Measurements from ENCODE around the gene HACL1. TPM values are rescaled to one million over a fixed set of nuclear protein-coding genes. Genes with fewer than 3 reads are reported as not detected.

The HACL1 gene
- polyA plus RNA-seq, 1 of the 3 experiments (the other 2 are of a cell fraction) = 15.1 TPM

GRCh38 chr3:15549846-15550245 lies 51.5 kb downstream of the HACL1 start:
- H4K20me1 ChIP-seq (ENCODE audit: insufficient read depth) = no peaks in the 10 kb centered on the region
- no peak for DNase-seq
- no peak overlapping the region for H3K4me3 ChIP-seq (ENCODE audit: low read depth in 2 of 2, low read length in 1 of 2)
- H3K9ac ChIP-seq = no peak overlapping the region
- no peaks in the 10 kb centered on the region for H3K9me2 ChIP-seq
- H3K4me2 ChIP-seq = no peak overlapping the region
- no peaks in the 10 kb centered on the region for H3F3A ChIP-seq (replicated peaks; ENCODE audit: insufficient read depth)
- H3K4me1 ChIP-seq (ENCODE audit: control insufficient read depth in 1 of 2, insufficient read depth in 2 of 2, low read depth in 1 of 2, low read length in 1 of 2) = no peaks in the 10 kb centered on the region
- peaks cover 0 to 4% of the 10 kb centered on the region in 2 experiments for H3K36me3 ChIP-seq (replicated peaks in 1 of 2; ENCODE audit: control insufficient read depth in 1 of 2, insufficient read depth in 2 of 2, low read length in 1 of 2)
- ChIA-PET POLR2A (no interaction called here), CTCF (interaction anchor here (1.0 kb wide), 1 partner anchor 15 kb away, joined by 3 read pairs; no protein-coding TSS in a partner anchor)
- no peak overlapping the region for H2AFZ ChIP-seq (ENCODE audit: low read depth)
- WGBS (ENCODE audit: low lambda C conversion rate) = 80% methylated on average over 6 of the region's 6 CpGs
- no peak overlapping the region for H3K27ac ChIP-seq (ENCODE audit: low read depth in 2 of 2, low read length in 1 of 2)
- no peak for TF ChIP-seq NFIC (IDR thresholded peaks at IDR 0.05; ENCODE audit: borderline replicate concordance)
- TF ChIP-seq TAF1 (IDR thresholded peaks at IDR 0.05; ENCODE audit: borderline replicate concordance, low read depth, low read length) = no peak
- no peak for TF ChIP-seq MXI1 (IDR thresholded peaks at IDR 0.05; ENCODE audit: low read depth, low read length)
- TF ChIP-seq GATA2 (CRISPR knock-in tag; IDR thresholded peaks at IDR 0.05) = no peak
- TF ChIP-seq NRF1 (IDR thresholded peaks at IDR 0.05; ENCODE audit: low read depth, low read length) = no peak
- no peak for TF ChIP-seq GABPA (IDR thresholded peaks at IDR 0.05; ENCODE audit: low read depth)
- no peaks in the 10 kb centered on the region for H3K27me3 ChIP-seq (ENCODE audit: insufficient read depth)
- H3K79me2 ChIP-seq (ENCODE audit: insufficient read depth) = no peaks in the 10 kb centered on the region
- no peaks in the 10 kb centered on the region for H3K9me3 ChIP-seq

GRCh38 chr3:15542614-15543013 lies 58.8 kb downstream of the HACL1 start:
- Histone ChIP-seq H3K9me2 (no peaks in the 10 kb centered on the region), H3K27me3 (ENCODE audit: insufficient read depth) (no peaks in the 10 kb centered on the region), H2AFZ (ENCODE audit: low read depth) (no peak overlapping the region), H3K4me1 (ENCODE audit: control insufficient read depth in 1 of 2, insufficient read depth in 2 of 2, low read depth in 1 of 2, low read length in 1 of 2) (peaks cover 0 to 5% of the 10 kb centered on the region in 2 experiments; a peak in 1 of 4 replicates), H3K4me3 (ENCODE audit: low read depth in 2 of 2, low read length in 1 of 2) (no peak overlapping the region), H3K9ac (no peak overlapping the region), H4K20me1 (ENCODE audit: insufficient read depth) (no peaks in the 10 kb centered on the region), H3K36me3 (replicated peaks in 1 of 2; ENCODE audit: control insufficient read depth in 1 of 2, insufficient read depth in 2 of 2, low read length in 1 of 2) (no peaks in the 10 kb centered on the region), H3K79me2 (ENCODE audit: insufficient read depth) (no peaks in the 10 kb centered on the region), H3K4me2 (no peak overlapping the region), H3K27ac (ENCODE audit: low read depth in 2 of 2, low read length in 1 of 2) (no peak overlapping the region), H3K9me3 (no peaks in the 10 kb centered on the region), H3F3A (replicated peaks; ENCODE audit: insufficient read depth) (no peaks in the 10 kb centered on the region)
- 72% methylated on average over 5 of the region's 5 CpGs for WGBS (ENCODE audit: low lambda C conversion rate)
- TF ChIP-seq GATA2 (CRISPR knock-in tag; IDR thresholded peaks at IDR 0.05) = no peak
- TF ChIP-seq TEAD4 (IDR thresholded peaks at IDR 0.05; ENCODE audit: borderline replicate concordance, insufficient read depth) = no peak
- no peak for TF ChIP-seq RFX5 (IDR thresholded peaks at IDR 0.05; ENCODE audit: low read length)
- TF ChIP-seq, protein P1, sequence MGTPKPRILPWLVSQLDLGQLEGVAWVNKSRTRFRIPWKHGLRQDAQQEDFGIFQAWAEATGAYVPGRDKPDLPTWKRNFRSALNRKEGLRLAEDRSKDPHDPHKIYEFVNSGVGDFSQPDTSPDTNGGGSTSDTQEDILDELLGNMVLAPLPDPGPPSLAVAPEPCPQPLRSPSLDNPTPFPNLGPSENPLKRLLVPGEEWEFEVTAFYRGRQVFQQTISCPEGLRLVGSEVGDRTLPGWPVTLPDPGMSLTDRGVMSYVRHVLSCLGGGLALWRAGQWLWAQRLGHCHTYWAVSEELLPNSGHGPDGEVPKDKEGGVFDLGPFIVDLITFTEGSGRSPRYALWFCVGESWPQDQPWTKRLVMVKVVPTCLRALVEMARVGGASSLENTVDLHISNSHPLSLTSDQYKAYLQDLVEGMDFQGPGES (IDR thresholded peaks at IDR 0.05; ENCODE audit: low read depth, low read length) = no peak
- no peak for TF ChIP-seq JUND (IDR thresholded peaks at IDR 0.05)
- TF ChIP-seq YY1 (IDR thresholded peaks at IDR 0.05; ENCODE audit: low read depth) = no peak
- TF ChIP-seq SMC3 (IDR thresholded peaks at IDR 0.05; ENCODE audit: low read depth, low read length) = no peak
- no peak for TF ChIP-seq TCF12 (IDR thresholded peaks at IDR 0.05)
- TF ChIP-seq ZBTB33 (IDR thresholded peaks at IDR 0.05; ENCODE audit: borderline replicate concordance, low read depth) = no peak
- TF ChIP-seq, protein P2, sequence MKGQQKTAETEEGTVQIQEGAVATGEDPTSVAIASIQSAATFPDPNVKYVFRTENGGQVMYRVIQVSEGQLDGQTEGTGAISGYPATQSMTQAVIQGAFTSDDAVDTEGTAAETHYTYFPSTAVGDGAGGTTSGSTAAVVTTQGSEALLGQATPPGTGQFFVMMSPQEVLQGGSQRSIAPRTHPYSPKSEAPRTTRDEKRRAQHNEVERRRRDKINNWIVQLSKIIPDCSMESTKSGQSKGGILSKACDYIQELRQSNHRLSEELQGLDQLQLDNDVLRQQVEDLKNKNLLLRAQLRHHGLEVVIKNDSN (IDR thresholded peaks at IDR 0.05; ENCODE audit: borderline replicate concordance, low read depth) = no peak
- TF ChIP-seq SIN3A (IDR thresholded peaks at IDR 0.05; ENCODE audit: borderline replicate concordance, low read depth, low read length) = no peak
- no peak for TF ChIP-seq ELF1 (IDR thresholded peaks at IDR 0.05)
- TF ChIP-seq RXRA (IDR thresholded peaks at IDR 0.05; ENCODE audit: borderline replicate concordance, low read depth) = no peak
- TF ChIP-seq RCOR1 (IDR thresholded peaks at IDR 0.05; ENCODE audit: low read length) = no peak
- no peak for TF ChIP-seq RAD21 (IDR thresholded peaks at IDR 0.05; ENCODE audit: low read length)
- TF ChIP-seq, protein P3, sequence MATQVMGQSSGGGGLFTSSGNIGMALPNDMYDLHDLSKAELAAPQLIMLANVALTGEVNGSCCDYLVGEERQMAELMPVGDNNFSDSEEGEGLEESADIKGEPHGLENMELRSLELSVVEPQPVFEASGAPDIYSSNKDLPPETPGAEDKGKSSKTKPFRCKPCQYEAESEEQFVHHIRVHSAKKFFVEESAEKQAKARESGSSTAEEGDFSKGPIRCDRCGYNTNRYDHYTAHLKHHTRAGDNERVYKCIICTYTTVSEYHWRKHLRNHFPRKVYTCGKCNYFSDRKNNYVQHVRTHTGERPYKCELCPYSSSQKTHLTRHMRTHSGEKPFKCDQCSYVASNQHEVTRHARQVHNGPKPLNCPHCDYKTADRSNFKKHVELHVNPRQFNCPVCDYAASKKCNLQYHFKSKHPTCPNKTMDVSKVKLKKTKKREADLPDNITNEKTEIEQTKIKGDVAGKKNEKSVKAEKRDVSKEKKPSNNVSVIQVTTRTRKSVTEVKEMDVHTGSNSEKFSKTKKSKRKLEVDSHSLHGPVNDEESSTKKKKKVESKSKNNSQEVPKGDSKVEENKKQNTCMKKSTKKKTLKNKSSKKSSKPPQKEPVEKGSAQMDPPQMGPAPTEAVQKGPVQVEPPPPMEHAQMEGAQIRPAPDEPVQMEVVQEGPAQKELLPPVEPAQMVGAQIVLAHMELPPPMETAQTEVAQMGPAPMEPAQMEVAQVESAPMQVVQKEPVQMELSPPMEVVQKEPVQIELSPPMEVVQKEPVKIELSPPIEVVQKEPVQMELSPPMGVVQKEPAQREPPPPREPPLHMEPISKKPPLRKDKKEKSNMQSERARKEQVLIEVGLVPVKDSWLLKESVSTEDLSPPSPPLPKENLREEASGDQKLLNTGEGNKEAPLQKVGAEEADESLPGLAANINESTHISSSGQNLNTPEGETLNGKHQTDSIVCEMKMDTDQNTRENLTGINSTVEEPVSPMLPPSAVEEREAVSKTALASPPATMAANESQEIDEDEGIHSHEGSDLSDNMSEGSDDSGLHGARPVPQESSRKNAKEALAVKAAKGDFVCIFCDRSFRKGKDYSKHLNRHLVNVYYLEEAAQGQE (IDR thresholded peaks at IDR 0.05; ENCODE audit: low read depth, low read length) = no peak
- no peak for TF ChIP-seq GABPA (IDR thresholded peaks at IDR 0.05; ENCODE audit: low read depth)
- no peak for TF ChIP-seq NRF1 (IDR thresholded peaks at IDR 0.05; ENCODE audit: low read depth, low read length)
- TF ChIP-seq TAF1 (IDR thresholded peaks at IDR 0.05; ENCODE audit: borderline replicate concordance, low read depth, low read length) = no peak
- no peak for TF ChIP-seq MEF2A (IDR thresholded peaks at IDR 0.05; ENCODE audit: borderline replicate concordance, low read depth)
- ChIA-PET POLR2A (interaction anchor here (0.7 kb wide), 1 partner anchor 32 kb away, joined by 3 read pairs; no protein-coding TSS in a partner anchor), CTCF (interaction anchor here (1.2 to 2.5 kb wide), 2 partner anchors 14 to 16 kb away, joined by 4 to 8 read pairs; no protein-coding TSS in a partner anchor)
- DNase-seq = no peak
